T-helper 1 cell (primary cell): ENCODE data around the gene MC1R.
"Not testable (repeated sequence)": the region's sequence is repeated elsewhere in the genome, so short reads cannot be mapped to it uniquely, and the experiment has no call there.

Experiments used
- DNase-seq, 5 donors: peaks; one replicate each; pipeline ENCODE4 v3.0.0-alpha.2; 2012 to 2020

The MC1R gene

GRCh38 chr16:89935620-89936019 lies 17.0 kb downstream of the MC1R start:
- not testable (repeated sequence) for DNase-seq

GRCh38 chr16:89936034-89936433 lies 17.4 kb downstream of the MC1R start:
- DNase-seq: no peak

- no peak for DNase-seq
Observed at GRCh38 chr16:89936508-89936907, 17.8 kb downstream of the MC1R start.

GRCh38 chr16:89936981-89937380 lies 18.3 kb downstream of the MC1R start:
- no peak for DNase-seq

- DNase-seq: no peak
Observed at GRCh38 chr16:89938175-89938885, 19.7 kb downstream of the MC1R start.

DNA sequence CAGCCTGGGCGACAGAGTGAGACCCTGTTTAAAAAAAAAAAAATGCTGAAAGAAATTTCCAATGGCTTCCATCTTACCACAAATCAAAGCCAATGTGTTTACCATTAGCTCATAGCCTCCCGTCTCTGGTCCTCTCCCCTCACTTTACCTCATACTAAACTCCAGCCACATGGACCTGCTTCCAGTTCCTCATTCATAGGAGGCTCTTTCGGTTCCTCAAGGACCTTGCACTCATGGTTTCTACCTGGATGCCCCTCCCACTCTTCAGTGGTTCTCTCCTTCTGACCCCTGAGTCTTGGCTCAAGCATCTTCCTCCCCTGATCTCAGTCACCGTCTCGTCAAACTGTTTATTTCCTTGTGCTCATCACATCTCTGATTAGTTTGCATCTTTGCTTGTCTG lies 26.1 kb downstream of the MC1R start:
- DNase-seq: no peak

GRCh38 chr16:89945654-89946053 lies 27.0 kb downstream of the MC1R start:
- DNase-seq: no peak

GRCh38 chr16:89946515-89946914 lies 27.9 kb downstream of the MC1R start:
- DNase-seq: no peak

DNA sequence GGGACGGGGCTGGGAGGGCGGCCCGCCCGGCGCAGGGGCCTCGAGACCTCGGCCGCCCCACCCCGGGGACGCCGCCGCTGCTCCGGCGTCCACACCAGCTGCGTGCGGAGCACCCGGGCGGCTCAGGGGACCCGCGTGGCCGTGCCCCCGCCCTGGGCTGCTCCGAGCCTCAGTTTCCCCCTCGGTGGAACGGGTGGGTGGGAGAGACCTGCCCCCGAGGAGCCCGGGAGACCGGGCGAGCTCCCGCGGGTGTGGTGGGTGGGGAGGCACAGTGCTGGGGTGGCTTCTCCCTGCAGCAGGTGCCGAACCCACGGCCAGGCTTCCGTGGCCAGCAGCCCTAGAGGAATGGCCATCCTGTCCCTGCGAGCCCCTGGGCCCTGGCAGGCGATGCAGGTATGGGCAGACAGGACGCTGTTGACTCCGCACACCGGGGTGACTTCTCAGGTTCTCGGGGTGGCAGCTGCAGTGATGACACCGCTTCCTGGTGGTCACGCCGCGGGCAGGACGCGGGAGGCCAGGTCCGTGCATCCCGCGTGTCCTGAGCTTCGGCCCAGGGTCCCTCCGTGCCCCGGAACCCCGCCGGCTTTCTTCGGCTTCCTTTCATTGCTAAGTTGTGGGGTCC lies 30.6 kb downstream of the MC1R start:
- no peak for DNase-seq

DNA sequence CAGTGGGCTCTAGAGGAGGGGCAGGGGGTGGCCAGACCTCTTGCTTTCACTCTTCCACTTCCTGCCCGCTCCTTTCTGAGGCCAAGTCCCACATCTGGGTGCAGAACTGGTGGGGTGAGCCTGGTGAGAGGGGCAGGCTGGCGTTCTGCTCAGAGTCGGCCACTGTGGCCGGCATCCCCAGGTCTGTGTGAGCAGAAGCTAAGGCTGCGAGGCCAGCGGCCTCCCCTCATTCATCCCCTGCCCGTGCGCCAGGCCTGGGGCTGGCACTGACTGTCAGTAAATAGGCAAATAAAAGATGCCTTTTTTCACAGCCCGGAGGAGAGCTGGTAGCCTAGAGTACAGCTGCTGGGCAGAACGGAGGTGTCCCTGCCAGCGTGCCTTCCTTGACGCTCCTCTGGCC lies 31.1 kb downstream of the MC1R start:
- no peak for DNase-seq

- no peak for DNase-seq
Observed at GRCh38 chr16:89951509-89951908, 32.8 kb downstream of the MC1R start.

- DNase-seq: no peak
Observed at GRCh38 chr16:89952049-89952448, 33.4 kb downstream of the MC1R start.

DNA sequence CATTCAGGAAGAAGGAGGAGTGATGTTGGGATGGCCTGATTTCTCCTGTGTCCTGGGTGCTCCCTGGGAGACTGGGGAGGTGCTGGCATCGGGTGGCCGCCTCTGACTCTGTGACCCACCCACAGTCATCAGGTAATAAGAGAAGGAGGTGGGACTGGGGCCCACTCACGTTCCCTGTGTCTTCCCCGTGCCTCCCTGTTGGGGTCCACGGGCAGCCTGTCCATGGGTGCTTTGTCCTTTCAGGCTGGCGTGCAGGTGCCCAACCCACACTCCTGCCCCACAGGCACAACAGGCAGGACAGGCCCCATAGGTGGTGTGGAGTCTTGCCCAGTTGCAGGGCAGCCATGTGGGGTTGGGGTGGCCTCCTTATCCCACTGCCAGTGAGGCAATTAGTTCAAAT lies 33.9 kb downstream of the MC1R start:
- no peak for DNase-seq

GRCh38 chr16:89953671-89954406 lies 35.2 kb downstream of the MC1R start:
- DNase-seq: no peak

DNA sequence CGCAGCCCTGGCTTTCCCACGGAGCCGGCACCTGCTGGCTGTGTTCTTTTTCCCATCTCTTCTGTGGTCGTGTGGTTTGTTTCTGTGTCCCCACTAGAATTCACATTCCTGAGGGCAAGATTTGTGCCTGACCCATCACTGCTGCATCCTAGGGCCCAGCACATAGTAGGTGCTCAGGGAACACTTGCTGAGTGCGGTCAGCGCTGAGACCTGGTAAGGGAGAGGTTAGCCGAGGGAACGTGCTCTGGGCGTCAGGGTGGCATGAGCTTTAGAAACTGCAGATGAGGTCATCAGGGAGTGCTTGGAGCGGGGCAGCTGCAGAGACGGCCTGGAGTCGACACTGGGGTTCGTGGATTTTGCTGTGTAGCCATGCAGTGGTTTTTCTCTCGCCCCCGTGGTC lies 35.8 kb downstream of the MC1R start:
- DNase-seq: no peak

DNA sequence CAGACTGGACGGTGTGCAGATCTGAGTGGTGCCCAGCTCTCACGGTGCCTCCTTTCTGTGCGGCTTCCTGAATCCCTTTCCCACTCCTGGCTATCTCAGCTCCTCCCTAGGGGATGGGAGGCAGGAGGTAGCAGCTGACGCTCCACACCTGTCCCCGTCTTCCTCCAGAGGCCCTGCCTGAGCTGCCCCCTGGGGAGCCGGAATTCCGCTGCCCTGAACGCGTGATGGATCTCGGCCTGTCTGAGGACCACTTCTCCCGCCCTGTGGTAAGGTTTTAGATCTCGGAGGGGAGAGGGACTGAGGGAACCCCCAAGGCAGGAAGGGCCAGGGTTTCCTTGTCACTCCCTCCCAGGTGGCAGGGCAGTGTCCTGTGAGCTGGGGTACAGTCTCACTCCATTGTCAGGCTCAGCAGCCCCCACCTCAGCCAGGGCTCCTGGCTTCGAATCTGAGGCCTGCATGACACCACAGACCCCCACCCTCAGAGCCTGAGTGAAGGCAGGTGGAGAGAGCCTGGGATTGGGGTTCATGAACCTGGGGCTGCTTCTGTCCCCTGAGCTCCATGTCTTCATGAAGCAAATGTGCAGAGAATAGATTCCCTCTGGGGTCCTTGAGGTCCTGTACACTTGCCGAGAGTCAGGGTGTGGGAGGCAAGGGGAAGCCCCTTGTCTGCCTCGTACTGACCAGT lies 36.5 kb downstream of the MC1R start:
- DNase-seq: no peak

GRCh38 chr16:89956505-89957215 lies 38.0 kb downstream of the MC1R start:
- DNase-seq: no peak

GRCh38 chr16:89957216-89957785 lies 38.6 kb downstream of the MC1R start:
- DNase-seq: no peak

- no peak for DNase-seq
Observed at GRCh38 chr16:89958068-89958467, 39.4 kb downstream of the MC1R start.

GRCh38 chr16:89958596-89958995 lies 39.9 kb downstream of the MC1R start:
- no peak for DNase-seq

DNA sequence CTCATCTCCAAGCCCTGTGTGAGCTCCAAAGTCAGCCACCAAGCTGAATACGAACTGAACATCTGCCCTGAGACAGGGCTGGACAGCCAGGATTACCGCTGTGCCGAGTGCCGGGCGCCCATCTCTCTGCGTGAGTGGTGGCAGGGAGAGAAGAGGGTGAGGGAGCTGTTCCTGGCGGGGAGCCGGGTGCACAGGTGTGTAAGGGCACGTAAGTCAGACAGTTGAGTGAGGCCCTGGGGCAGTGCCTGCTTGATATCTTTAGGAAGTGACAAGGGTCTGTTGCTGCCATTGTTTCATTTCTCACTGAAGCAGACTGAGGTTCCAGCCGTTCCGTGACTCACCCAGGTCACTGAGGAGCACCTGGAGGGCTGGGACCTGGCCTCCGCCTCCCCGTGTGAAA lies 42.3 kb downstream of the MC1R start:
- DNase-seq: no peak

DNA sequence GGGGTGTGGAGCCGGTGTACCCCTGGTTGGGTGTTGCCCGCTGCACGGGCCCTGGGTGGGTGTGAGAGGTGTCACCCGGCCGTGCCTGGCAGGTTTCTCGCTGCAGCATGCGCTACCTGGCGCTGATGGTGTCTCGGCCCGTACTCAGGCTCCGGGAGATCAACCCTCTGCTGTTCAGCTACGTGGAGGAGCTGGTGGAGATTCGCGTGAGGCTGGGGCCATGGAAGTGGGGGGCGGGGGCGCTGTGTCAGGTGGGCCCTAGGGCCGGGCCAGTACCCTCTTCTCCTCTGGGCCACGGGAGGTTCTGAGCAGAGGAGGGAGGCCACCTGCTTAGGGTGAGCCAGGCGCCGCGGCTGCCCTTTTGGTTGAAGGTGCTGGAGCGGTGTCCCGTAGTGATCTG lies 43.3 kb downstream of the MC1R start:
- no peak for DNase-seq
